ENCODE measurements around the gene LYPD3. TPM values are rescaled to one million over a fixed set of nuclear protein-coding genes. Genes with fewer than 3 reads are reported as not detected.
A peak's percentile ranks its signal among the peaks of the same experiment; 100 is the strongest.

The LYPD3 gene
- total and polyA plus RNA-seq, 2 experiments from 2014 or later = 3.3 to 4.6 TPM

DNA sequence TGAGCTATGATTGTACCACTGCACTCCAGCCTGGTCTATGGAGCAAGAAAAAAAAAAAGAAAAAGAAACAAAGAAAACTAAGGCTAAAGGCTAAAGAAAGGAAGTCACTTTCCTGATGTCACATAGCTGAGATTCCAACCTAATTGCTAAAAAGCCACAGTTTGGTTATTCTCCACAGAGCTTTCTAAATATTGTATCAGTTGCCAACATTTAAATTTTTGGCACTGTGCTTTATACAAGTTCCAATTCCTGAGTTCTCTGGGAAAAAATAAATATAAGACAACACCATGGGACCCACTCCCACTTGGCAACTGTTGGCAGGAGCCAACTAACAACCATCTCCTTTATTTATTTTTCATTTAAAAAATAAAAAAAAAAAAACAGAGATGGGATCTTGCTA lies 11.2 kb upstream of the LYPD3 start (continued):
- TF ChIP-seq, protein P1, sequence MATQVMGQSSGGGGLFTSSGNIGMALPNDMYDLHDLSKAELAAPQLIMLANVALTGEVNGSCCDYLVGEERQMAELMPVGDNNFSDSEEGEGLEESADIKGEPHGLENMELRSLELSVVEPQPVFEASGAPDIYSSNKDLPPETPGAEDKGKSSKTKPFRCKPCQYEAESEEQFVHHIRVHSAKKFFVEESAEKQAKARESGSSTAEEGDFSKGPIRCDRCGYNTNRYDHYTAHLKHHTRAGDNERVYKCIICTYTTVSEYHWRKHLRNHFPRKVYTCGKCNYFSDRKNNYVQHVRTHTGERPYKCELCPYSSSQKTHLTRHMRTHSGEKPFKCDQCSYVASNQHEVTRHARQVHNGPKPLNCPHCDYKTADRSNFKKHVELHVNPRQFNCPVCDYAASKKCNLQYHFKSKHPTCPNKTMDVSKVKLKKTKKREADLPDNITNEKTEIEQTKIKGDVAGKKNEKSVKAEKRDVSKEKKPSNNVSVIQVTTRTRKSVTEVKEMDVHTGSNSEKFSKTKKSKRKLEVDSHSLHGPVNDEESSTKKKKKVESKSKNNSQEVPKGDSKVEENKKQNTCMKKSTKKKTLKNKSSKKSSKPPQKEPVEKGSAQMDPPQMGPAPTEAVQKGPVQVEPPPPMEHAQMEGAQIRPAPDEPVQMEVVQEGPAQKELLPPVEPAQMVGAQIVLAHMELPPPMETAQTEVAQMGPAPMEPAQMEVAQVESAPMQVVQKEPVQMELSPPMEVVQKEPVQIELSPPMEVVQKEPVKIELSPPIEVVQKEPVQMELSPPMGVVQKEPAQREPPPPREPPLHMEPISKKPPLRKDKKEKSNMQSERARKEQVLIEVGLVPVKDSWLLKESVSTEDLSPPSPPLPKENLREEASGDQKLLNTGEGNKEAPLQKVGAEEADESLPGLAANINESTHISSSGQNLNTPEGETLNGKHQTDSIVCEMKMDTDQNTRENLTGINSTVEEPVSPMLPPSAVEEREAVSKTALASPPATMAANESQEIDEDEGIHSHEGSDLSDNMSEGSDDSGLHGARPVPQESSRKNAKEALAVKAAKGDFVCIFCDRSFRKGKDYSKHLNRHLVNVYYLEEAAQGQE (IDR thresholded peaks at IDR 0.05; ENCODE audit: unreplicated experiment) = no peak
- TF ChIP-seq, protein P2, sequence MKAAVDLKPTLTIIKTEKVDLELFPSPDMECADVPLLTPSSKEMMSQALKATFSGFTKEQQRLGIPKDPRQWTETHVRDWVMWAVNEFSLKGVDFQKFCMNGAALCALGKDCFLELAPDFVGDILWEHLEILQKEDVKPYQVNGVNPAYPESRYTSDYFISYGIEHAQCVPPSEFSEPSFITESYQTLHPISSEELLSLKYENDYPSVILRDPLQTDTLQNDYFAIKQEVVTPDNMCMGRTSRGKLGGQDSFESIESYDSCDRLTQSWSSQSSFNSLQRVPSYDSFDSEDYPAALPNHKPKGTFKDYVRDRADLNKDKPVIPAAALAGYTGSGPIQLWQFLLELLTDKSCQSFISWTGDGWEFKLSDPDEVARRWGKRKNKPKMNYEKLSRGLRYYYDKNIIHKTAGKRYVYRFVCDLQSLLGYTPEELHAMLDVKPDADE (IDR thresholded peaks at IDR 0.05) = no peak
- TF ChIP-seq ZNF114 (CRISPR knock-in tag; IDR thresholded peaks at IDR 0.05) = no peak
- TF ChIP-seq EZH2phosphoT487 (IDR thresholded peaks at IDR 0.05; ENCODE audit: unreplicated experiment) = no peak
- TF ChIP-seq JUNB (IDR thresholded peaks at IDR 0.05; ENCODE audit: unreplicated experiment) = no peak
- TF ChIP-seq ZNF331 (CRISPR knock-in tag; IDR thresholded peaks at IDR 0.05; ENCODE audit: low read depth) = no peak
- TF ChIP-seq POLR2AphosphoS5 (IDR thresholded peaks at IDR 0.05; ENCODE audit: low read depth) = no peak
- TF ChIP-seq NANOG (IDR thresholded peaks at IDR 0.05; ENCODE audit: borderline replicate concordance) = no peak
- no peak for TF ChIP-seq STAT1 (IDR thresholded peaks at IDR 0.05; ENCODE audit: unreplicated experiment)
- TF ChIP-seq, protein P3, sequence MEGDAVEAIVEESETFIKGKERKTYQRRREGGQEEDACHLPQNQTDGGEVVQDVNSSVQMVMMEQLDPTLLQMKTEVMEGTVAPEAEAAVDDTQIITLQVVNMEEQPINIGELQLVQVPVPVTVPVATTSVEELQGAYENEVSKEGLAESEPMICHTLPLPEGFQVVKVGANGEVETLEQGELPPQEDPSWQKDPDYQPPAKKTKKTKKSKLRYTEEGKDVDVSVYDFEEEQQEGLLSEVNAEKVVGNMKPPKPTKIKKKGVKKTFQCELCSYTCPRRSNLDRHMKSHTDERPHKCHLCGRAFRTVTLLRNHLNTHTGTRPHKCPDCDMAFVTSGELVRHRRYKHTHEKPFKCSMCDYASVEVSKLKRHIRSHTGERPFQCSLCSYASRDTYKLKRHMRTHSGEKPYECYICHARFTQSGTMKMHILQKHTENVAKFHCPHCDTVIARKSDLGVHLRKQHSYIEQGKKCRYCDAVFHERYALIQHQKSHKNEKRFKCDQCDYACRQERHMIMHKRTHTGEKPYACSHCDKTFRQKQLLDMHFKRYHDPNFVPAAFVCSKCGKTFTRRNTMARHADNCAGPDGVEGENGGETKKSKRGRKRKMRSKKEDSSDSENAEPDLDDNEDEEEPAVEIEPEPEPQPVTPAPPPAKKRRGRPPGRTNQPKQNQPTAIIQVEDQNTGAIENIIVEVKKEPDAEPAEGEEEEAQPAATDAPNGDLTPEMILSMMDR (conservative IDR thresholded peaks at IDR 0.05; ENCODE audit: low read depth in 2 of 2) = no peak

GRCh38 chr19:43474986-43475705 lies 9.7 kb upstream of the LYPD3 start:
- peak; percentile 93 for TF ChIP-seq CREB1 (CRISPR knock-in tag; IDR thresholded peaks at IDR 0.05; ENCODE audit: low read depth)
- TF ChIP-seq POLR2AphosphoS5 (IDR thresholded peaks at IDR 0.05; ENCODE audit: low read depth) = peak; percentile 82
- no peak for TF ChIP-seq EZH2 (IDR thresholded peaks at IDR 0.05; ENCODE audit: low read depth, unreplicated experiment)
- no peak for TF ChIP-seq JUNB (IDR thresholded peaks at IDR 0.05; ENCODE audit: unreplicated experiment)
- Mint-ChIP-seq H3K27me3 (ENCODE audit: insufficient read depth, low read depth, poor library complexity) (peaks cover 14% of the 10 kb centered on the region), H3K9me3 (no peaks in the 10 kb centered on the region), H3K27ac (peak overlapping the region; percentile 67; the same call in 1 of the 2 replicates), H3K4me3 (peak overlapping the region; percentile 75), H3K4me1 (peaks cover 5% of the 10 kb centered on the region; the same call in 2 of the 3 replicates), H3K36me3 (ENCODE audit: low read depth) (no peaks in the 10 kb centered on the region)
- H3K36me3 ChIP-seq (ENCODE audit: insufficient read depth) = no peaks in the 10 kb centered on the region
- peak overlapping the region; percentile 52; the same call in 1 of the 2 replicates for H2AFZ ChIP-seq
- DNase-seq (ENCODE audit: low spot score) (peak; percentile 98), ATAC-seq (peak; percentile 94)
- 0 out of 2 replicates have a peak, but pooled peaks cover 5% of the 10 kb centered on the region for H3K27me3 ChIP-seq (ENCODE audit: insufficient read depth)
- H4K20me1 ChIP-seq (replicated peaks; ENCODE audit: insufficient read depth) = no peaks in the 10 kb centered on the region
- no peaks in the 10 kb centered on the region for H3K9me2 ChIP-seq (ENCODE audit: insufficient read depth)
- peaks cover 6% of the 10 kb centered on the region; the same call in 1 of the 2 replicates for H3K4me1 ChIP-seq (ENCODE audit: insufficient read depth)
- 0 out of 2 replicates have a peak, but pooled peaks cover 4% of the 10 kb centered on the region for H3F3A ChIP-seq (replicated peaks; ENCODE audit: low read depth)
- no peaks in the 10 kb centered on the region for H3K79me2 ChIP-seq (replicated peaks; ENCODE audit: insufficient read depth)
- H3K27ac ChIP-seq (ENCODE audit: low read depth) = no peak overlapping the region
- H3K4me3 ChIP-seq = peak overlapping the region; percentile 52
- H3K4me2 ChIP-seq = peak overlapping the region; percentile 76
